ENCODE results near the gene C19orf85. TPM values are rescaled to one million over a fixed set of nuclear protein-coding genes. Genes with fewer than 3 reads are reported as not detected.

The C19orf85 gene
- polyA plus RNA-seq, 1 of the 3 experiments (the other 2 are of a cell fraction): not detected

- Histone ChIP-seq H3K9me3 (no peaks in the 10 kb centered on the region), H3K27ac (ENCODE audit: low read depth in 2 of 2, low read length in 1 of 2) (no peak overlapping the region), H3K36me3 (replicated peaks in 1 of 2; ENCODE audit: control insufficient read depth in 1 of 2, insufficient read depth in 2 of 2, low read length in 1 of 2) (no peaks in the 10 kb centered on the region), H3K4me2 (no peak overlapping the region), H2AFZ (ENCODE audit: low read depth) (peak overlapping the region; percentile 23; the same call in 1 of the 2 replicates), H3K9ac (no peak overlapping the region), H3K27me3 (ENCODE audit: insufficient read depth) (no peaks in the 10 kb centered on the region), H3K4me1 (ENCODE audit: control insufficient read depth in 1 of 2, insufficient read depth in 2 of 2, low read depth in 1 of 2, low read length in 1 of 2) (peaks cover 5 to 6% of the 10 kb centered on the region in 2 experiments; a peak in 2 of 4 replicates), H3K9me2 (no peaks in the 10 kb centered on the region), H3F3A (replicated peaks; ENCODE audit: insufficient read depth) (peaks cover 11% of the 10 kb centered on the region), H3K4me3 (ENCODE audit: low read depth in 2 of 2, low read length in 1 of 2) (no peak overlapping the region), H4K20me1 (ENCODE audit: insufficient read depth) (no peaks in the 10 kb centered on the region), H3K79me2 (ENCODE audit: insufficient read depth) (peaks cover 3% of the 10 kb centered on the region; the same call in 1 of the 2 replicates)
- DNase-seq: no peak
- TF ChIP-seq ELF1 (IDR thresholded peaks at IDR 0.05) (peak; percentile 64), EZH2phosphoT487 (IDR thresholded peaks at IDR 0.05; ENCODE audit: borderline replicate concordance, low read depth) (no peak), FOXM1 (IDR thresholded peaks at IDR 0.05; ENCODE audit: low read depth) (no peak), GABPA (IDR thresholded peaks at IDR 0.05; ENCODE audit: low read depth) (peak; percentile 78), CHD2 (IDR thresholded peaks at IDR 0.05; ENCODE audit: low read length, partially characterized antibody) (no peak)
- WGBS (ENCODE audit: low lambda C conversion rate): 89% methylated on average over 5 of the region's 8 CpGs
- CTCF ChIA-PET: no interaction called here
- POLR2A ChIA-PET: no interaction called here
Observed at GRCh38 chr19:55472463-55472862, 7.9 kb upstream of the C19orf85 start.

DNA sequence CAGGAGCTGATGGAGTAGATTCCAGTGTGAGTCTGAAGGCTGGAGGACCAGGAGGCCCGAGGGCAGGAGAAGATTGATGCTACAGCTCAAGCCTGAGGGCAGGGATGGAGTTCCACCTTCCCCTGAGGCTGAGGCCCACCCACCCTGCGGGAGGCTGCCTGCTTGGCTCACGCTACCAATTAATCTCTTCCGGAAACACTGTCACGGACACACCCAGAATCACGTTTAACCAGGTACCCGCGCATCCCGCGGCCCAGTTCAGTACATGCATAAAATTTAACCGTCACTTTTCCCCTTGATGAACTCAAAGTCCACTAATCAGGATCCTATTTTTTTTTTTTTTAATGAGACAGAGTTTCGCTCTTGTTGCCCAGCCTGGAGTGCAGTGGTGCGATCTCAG lies 6.7 kb upstream of the C19orf85 start:
- Histone ChIP-seq H3K9ac (no peak overlapping the region), H3K36me3 (replicated peaks in 1 of 2; ENCODE audit: control insufficient read depth in 1 of 2, insufficient read depth in 2 of 2, low read length in 1 of 2) (no peaks in the 10 kb centered on the region), H3K27ac (ENCODE audit: low read depth in 2 of 2, low read length in 1 of 2) (no peak overlapping the region), H3K9me3 (no peaks in the 10 kb centered on the region), H3K4me3 (ENCODE audit: low read depth in 2 of 2, low read length in 1 of 2) (no peak overlapping the region), H3K27me3 (ENCODE audit: insufficient read depth) (no peaks in the 10 kb centered on the region), H4K20me1 (ENCODE audit: insufficient read depth) (no peaks in the 10 kb centered on the region), H3K79me2 (ENCODE audit: insufficient read depth) (no peaks in the 10 kb centered on the region), H2AFZ (ENCODE audit: low read depth) (no peak overlapping the region), H3F3A (replicated peaks; ENCODE audit: insufficient read depth) (peaks cover 17% of the 10 kb centered on the region), H3K9me2 (no peaks in the 10 kb centered on the region), H3K4me2 (no peak overlapping the region), H3K4me1 (ENCODE audit: control insufficient read depth in 1 of 2, insufficient read depth in 2 of 2, low read depth in 1 of 2, low read length in 1 of 2) (peaks cover 5 to 6% of the 10 kb centered on the region in 2 experiments; a peak in 2 of 4 replicates)
- ChIA-PET POLR2A (no interaction called here), CTCF (interaction anchor here (1.4 kb wide), 1 partner anchor 33 kb away, joined by 12 read pairs; no protein-coding TSS in a partner anchor)
- WGBS (ENCODE audit: low lambda C conversion rate): 89% methylated on average over 12 of the region's 13 CpGs
- TF ChIP-seq GATA2 (CRISPR knock-in tag; IDR thresholded peaks at IDR 0.05): no peak
- no peak for TF ChIP-seq ELF1 (IDR thresholded peaks at IDR 0.05)
- TF ChIP-seq TAF1 (IDR thresholded peaks at IDR 0.05; ENCODE audit: borderline replicate concordance, low read depth, low read length): no peak
- no peak for TF ChIP-seq SMC3 (IDR thresholded peaks at IDR 0.05; ENCODE audit: low read depth, low read length)
- TF ChIP-seq POLR2AphosphoS5 (IDR thresholded peaks at IDR 0.05; ENCODE audit: low read depth, low read length): no peak
- TF ChIP-seq, protein P1, sequence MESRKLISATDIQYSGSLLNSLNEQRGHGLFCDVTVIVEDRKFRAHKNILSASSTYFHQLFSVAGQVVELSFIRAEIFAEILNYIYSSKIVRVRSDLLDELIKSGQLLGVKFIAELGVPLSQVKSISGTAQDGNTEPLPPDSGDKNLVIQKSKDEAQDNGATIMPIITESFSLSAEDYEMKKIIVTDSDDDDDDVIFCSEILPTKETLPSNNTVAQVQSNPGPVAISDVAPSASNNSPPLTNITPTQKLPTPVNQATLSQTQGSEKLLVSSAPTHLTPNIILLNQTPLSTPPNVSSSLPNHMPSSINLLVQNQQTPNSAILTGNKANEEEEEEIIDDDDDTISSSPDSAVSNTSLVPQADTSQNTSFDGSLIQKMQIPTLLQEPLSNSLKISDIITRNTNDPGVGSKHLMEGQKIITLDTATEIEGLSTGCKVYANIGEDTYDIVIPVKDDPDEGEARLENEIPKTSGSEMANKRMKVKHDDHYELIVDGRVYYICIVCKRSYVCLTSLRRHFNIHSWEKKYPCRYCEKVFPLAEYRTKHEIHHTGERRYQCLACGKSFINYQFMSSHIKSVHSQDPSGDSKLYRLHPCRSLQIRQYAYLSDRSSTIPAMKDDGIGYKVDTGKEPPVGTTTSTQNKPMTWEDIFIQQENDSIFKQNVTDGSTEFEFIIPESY (IDR thresholded peaks at IDR 0.05; ENCODE audit: borderline replicate concordance, low read depth): no peak
- TF ChIP-seq, protein P2, sequence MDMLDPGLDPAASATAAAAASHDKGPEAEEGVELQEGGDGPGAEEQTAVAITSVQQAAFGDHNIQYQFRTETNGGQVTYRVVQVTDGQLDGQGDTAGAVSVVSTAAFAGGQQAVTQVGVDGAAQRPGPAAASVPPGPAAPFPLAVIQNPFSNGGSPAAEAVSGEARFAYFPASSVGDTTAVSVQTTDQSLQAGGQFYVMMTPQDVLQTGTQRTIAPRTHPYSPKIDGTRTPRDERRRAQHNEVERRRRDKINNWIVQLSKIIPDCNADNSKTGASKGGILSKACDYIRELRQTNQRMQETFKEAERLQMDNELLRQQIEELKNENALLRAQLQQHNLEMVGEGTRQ (IDR thresholded peaks at IDR 0.05; ENCODE audit: borderline replicate concordance, low read depth, low read length): no peak
- no peak for TF ChIP-seq RFX5 (IDR thresholded peaks at IDR 0.05; ENCODE audit: low read length)
- no peak for TF ChIP-seq JUND (IDR thresholded peaks at IDR 0.05)
- TF ChIP-seq NFIC (IDR thresholded peaks at IDR 0.05; ENCODE audit: borderline replicate concordance): no peak
- DNase-seq: no peak

Measured in SK-N-SH (cell line).